HG02678 (cell line): ENCODE measurements around the gene ASPG.

ENCODE experiments used
- ATAC-seq: cut with Tn5 transposase; IDR thresholded peaks from one replicate; pipeline ENCODE4 v1.9.1; 2021; ENCODE audit warnings: mild to moderate bottlenecking, moderate library complexity; ENCODE audit not compliant: unreplicated experiment

Gene ASPG

GRCh38 chr14:104085032-104085888, at the start of gene ASPG:
ASPG (plus strand) TSS chr14:104085700; CDS start chr14:104085771, 71 bp downstream.
- no peak for ATAC-seq

- ATAC-seq, result no peak
These were observed 49.3 kb upstream of the ASPG start for GRCh38 chr14:104036212-104036611.

GRCh38 chr14:104037074-104037473, 48.4 kb upstream of the ASPG start:
- no peak for ATAC-seq

- no peak for ATAC-seq
These were observed 47.6 kb upstream of the ASPG start for GRCh38 chr14:104037903-104038302.

GRCh38 chr14:104039214-104039613, 46.3 kb upstream of the ASPG start:
- no peak for ATAC-seq

- ATAC-seq, result no peak
These were observed 45.0 kb upstream of the ASPG start for GRCh38 chr14:104040539-104040938.

GRCh38 chr14:104041430-104042104, 43.9 kb upstream of the ASPG start:
- no peak for ATAC-seq

- ATAC-seq, result no peak
These were observed 41.5 kb upstream of the ASPG start for GRCh38 chr14:104044016-104044415.

- no peak for ATAC-seq
These were observed 37.7 kb upstream of the ASPG start for GRCh38 chr14:104047761-104048160.

GRCh38 chr14:104048758-104049507, 36.6 kb upstream of the ASPG start:
- no peak for ATAC-seq

GRCh38 chr14:104049576-104050240, 35.8 kb upstream of the ASPG start:
- no peak for ATAC-seq

- ATAC-seq, result no peak
These were observed 34.2 kb upstream of the ASPG start for GRCh38 chr14:104051092-104051813.

- ATAC-seq, result no peak
These were observed 31.1 kb upstream of the ASPG start for GRCh38 chr14:104054222-104054905.

- no peak for ATAC-seq
These were observed 23.2 kb upstream of the ASPG start for GRCh38 chr14:104062281-104062680.

GRCh38 chr14:104064003-104064402, 21.5 kb upstream of the ASPG start:
- no peak for ATAC-seq

- no peak for ATAC-seq
These were observed 19.2 kb upstream of the ASPG start for GRCh38 chr14:104066279-104066678.

- ATAC-seq, result no peak
These were observed 18.7 kb upstream of the ASPG start for GRCh38 chr14:104066719-104067295.

GRCh38 chr14:104069541-104069940, 16.0 kb upstream of the ASPG start:
- no peak for ATAC-seq

GRCh38 chr14:104072586-104072985, 12.9 kb upstream of the ASPG start:
- ATAC-seq, result no peak
